Islet of Langerhans (tissue), 1 donor: ENCODE measurements around the gene MRPL12.

Experiments
- FAIRE-seq: peaks from one replicate; lab custom pipeline; 2011; peaks lifted over from hg19 to GRCh38; lab: Jason Lieb, UNC

Gene MRPL12

DNA sequence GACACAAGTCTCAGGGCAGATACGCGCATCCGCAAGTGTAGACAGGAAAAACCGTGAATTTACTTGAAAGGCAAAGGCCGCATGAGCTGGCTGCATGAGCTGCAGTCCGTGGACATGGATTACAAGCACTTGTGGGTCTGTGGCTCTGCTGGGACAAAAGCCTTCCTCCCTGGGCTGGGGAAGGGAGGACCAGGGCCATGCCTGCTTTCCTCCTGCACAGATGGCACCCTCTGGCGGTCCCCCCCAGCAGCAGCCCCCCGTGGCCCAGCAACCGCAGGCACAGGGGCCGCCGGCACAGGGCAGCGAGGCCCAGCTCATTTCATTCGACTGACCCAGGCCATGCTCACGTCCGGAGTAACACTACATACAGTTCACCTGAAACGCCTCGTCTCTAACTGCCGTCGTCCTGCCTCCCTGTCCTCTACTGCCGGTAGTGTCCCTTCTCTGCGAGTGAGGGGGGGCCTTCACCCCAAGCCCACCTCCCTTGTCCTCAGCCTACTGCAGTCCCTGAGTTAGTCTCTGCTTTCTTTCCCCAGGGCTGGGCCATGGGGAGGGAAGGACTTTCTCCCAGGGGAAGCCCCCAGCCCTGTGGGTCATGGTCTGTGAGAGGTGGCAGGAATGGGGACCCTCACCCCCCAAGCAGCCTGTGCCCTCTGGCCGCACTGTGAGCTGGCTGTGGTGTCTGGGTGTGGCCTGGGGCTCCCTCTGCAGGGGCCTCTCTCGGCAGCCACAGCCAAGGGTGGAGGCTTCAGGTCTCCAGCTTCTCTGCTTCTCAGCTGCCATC is 1.7 kb upstream of the MRPL12 start:
- no peak for FAIRE-seq

DNA sequence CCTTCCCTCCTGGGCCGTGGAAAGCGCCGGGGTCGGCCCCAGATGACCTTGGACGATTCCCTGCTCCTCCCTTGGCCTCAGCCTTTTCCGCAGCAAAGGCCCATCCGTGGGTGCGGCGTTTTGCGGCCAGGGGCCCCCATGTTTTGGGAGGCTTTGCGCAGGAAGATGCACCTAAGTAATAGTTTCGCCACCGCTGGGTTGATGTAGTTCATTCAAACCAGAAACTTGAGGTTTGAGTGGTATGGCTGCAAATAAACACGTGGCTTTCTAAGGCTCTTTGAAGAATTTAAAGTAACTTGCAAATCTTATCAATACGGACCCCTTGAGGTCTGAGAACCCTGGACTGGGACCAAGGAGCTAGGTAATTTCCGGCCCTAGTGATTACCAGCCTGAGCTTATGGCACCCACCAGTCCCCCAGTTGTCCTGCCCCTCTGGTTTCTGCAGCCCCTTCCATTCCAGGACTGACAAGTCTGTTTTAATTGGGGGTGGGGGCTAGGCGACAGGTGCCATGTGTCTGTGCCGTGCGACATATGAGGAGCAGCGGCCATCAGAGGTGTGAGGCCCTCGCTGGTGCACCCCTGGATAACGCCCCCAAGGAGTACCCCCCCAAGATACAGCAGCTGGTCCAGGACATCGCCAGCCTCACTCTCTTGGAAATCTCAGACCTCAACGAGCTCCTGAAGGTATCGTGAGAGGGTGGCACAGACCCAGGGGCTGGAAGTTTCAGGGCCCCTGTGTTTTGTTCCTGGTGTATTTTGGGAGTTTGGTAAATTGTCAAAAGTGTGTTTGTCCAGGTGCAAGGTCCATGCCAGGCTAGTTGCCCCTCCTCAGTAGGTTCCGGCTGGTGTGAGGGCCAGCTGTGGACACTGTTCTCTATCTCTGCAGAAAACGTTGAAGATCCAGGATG is 834 bp downstream of the MRPL12 start:
- no peak for FAIRE-seq

- FAIRE-seq, result no peak
Measured at GRCh38 chr17:81705518-81706231, 2.5 kb downstream of the MRPL12 start.

GRCh38 chr17:81706232-81706611 is 3.1 kb downstream of the MRPL12 start:
- no peak for FAIRE-seq

- FAIRE-seq, result no peak
Measured at GRCh38 chr17:81706757-81707624, 3.8 kb downstream of the MRPL12 start.

DNA sequence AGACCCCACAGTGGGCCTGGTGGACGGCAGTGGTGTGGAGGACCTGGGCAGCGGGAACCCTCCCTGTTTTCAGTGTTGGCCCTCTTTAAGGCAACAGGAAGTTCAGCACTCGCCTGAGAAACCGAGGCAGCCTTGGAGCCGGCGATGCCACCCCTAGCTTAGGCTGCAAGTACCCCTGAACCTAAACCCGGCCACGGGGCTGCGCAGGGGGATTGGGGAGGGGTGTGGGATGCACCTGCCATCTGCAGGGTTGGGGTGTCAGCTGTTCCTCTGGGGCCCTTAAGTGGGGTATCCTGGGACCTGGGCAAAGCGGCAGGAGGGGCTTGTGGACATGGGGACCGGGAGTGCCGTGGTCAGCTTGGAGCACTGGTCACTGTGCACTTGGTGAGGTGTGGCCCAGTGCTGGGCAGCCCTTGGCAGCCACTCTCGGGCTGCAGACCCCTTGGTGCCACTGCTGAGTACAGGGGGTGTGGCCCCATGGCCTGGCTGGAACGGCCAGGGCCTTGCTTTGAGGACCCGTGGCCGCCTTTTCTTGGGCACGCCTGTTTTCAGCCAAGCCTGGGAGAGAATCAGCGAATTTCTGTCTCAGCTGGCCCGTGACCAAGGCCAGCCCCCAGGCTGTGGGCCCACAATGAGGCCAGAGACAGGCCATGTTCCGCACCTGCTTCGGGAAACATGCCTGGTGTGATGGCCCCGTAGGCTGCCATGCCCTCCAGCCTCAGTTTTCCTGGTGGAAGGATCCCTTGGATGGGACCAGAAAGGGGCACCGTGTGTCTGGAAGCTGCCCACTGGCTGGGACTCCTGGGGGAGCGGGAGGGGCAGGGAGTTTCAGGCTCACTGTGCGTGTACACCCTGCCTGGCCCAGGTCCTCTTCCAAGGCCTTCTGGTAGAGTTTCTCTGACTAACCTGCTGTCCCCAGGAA is 4.8 kb downstream of the MRPL12 start:
- FAIRE-seq, result no peak

- FAIRE-seq, result no peak
Measured at GRCh38 chr17:81708739-81709185, 5.6 kb downstream of the MRPL12 start.

DNA sequence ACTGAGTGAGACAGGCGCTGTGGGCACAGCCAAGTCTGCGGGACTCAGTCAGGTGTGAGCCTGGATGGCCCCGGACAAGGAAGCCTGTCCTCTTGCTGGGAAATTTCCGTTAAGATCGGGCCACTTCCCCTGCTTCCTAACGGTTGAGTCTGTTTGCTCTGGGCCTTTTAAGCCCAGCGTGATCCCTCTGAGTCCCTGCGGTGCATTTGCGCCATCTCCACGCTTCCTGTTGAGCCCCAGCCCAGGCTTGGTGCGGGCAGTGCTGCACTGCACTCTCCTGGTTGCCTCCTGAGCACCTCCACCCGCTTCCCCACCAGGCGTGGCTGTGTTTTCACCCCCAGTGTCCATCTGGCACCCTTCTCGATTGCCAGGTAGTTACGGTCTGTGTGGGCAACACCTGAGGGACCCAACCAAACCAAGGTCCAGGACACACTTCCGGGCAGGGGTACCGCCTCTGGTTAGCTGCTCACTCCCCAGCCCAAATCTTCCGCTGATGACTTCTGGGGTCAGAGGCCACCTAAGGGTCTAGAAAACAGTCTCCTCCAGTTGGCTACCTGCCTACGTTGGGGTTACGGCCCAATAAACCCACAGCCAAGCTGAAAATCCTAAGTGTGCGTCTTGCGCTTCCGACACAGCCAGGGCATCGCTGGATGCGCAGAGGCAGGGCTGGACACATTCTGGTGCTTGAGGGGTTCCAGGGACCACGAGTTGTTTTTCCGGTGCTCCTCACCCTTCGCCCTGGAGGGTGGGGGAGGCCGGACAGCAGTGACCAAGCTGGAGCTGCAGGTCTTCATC is 7.5 kb downstream of the MRPL12 start:
- FAIRE-seq, result no peak

- no peak for FAIRE-seq
Measured at GRCh38 chr17:81711814-81712467, 8.8 kb downstream of the MRPL12 start, which contains the start of gene SLC25A10. Gene SLC25A10 (plus strand): TSS chr17:81712284. CDS start chr17:81712427, 143 bp downstream.

DNA sequence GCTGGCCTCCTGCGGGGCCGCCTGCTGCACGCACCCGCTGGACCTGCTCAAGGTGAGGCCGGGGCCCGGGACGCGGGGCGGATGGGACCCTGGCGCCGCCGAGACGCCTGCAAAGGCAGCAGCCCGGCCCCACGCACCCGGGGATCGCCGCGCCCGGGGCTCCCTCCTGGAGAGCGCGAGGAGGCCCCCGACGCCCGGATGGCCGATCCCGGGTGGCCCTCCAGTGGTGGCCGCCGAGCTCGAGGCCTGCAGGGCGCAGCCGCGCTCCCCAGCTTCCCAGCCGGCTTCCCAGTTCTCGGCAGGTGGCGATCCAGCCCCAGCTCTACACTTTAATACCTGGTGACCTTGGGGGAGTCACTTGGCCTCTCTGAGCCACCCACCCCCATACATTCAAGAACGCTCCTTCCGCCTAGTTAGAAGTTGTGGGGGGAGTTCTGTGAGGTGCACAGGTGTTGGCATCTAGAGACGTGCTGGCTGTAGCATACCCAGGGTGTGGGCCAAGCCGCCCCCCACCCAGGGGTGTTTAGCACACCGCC is 9.4 kb downstream of the MRPL12 start:
- no peak for FAIRE-seq

DNA sequence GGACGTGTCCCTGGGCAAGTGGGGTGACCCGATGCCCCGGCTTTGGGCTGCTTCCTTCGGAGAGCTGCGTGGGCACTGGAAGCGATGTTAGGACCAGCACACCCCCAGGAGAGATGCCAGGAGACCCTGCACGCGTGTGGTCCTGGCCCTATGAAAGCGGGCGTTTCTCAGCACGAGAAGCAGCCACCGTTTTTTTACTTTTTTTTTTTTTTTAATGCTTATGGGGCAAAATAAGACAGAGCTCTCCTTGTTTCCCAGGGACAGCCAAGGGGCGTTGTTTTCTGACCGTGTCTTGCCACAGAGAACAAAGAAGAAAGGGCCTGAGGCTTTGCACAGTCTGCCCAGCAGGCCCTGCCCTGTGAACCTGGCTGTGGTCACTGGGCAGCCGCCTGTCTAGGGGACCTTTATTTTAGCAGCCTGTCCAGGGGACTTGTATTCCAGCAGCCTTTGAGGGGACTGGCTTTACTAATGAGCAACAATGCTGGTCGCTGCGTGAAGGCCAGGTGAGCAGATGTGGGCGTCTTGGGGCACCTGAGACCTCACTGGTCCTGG is 9.9 kb downstream of the MRPL12 start:
- no peak for FAIRE-seq

DNA sequence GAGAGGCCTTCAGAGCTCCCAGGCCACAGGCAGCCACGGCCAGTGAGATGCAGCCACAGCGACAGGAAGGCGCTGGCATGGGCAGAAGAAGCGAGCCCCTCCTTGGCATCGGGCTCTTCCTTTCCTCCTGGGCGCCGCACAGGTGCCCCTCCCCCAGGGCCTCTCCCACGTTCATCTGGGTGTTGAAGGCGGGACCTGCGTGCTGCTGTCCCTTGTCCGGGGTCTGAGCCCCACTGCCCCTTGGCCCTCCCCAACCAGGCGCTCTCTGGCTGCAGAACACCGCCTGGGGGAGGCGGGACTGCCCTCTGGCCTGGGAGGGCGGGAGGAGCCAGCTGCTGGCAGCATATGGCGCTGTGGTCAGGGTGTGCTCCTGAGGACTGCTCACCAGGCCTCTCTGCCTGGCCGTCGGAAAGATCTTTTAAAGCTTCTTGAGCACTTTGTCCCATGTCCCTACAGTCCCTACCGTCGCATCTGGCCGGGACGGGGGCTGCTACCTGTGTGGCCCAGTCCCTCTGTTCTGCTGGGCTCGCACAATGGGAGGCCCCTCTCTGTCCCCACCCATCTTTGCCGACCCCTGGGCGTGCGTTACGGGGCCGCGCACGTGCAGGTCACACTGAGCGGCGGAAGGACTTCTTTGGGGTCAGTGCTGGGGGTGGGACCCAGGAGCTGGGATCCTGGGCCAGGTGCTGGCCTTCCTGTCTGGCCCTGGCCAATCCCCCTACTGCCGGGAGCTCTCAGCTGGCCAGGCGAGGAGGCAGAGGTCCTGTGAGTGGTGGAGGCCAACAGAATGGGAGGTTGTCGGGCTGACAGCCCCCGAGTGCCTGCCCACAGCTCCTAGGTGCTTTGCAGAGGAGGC is 10.6 kb downstream of the MRPL12 start:
- no peak for FAIRE-seq

DNA sequence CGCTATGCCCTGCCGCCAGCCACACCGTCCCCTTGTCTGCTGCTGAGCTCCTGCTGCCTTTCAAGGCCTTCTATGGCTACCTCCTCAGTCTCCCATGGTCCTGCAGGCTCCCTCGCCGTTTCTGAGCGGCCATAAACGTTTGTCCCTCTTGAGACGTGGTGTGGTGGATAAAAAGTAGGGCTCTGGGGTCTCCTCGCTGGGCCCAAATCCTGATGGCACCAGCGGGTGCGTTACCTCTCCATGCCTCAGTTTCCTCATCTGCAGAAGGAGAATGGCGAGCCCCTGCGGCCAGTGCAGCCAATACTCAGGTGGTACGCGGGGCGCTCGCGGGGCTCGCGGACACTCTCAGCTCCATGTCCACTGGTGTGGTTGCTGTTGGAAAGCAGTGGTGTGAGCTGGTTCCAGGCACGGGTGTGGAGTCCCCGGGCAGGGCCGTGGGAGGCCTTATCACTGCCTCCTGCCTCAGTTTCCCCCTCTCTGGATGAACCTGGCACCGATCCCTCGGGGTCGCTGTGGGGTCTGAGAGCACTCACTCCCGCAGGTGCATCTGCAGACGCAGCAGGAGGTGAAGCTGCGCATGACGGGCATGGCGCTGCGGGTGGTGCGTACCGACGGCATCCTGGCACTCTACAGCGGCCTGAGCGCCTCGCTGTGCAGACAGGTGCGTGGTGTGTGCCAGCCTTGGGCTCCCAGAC is 11.4 kb downstream of the MRPL12 start:
- FAIRE-seq, result no peak

DNA sequence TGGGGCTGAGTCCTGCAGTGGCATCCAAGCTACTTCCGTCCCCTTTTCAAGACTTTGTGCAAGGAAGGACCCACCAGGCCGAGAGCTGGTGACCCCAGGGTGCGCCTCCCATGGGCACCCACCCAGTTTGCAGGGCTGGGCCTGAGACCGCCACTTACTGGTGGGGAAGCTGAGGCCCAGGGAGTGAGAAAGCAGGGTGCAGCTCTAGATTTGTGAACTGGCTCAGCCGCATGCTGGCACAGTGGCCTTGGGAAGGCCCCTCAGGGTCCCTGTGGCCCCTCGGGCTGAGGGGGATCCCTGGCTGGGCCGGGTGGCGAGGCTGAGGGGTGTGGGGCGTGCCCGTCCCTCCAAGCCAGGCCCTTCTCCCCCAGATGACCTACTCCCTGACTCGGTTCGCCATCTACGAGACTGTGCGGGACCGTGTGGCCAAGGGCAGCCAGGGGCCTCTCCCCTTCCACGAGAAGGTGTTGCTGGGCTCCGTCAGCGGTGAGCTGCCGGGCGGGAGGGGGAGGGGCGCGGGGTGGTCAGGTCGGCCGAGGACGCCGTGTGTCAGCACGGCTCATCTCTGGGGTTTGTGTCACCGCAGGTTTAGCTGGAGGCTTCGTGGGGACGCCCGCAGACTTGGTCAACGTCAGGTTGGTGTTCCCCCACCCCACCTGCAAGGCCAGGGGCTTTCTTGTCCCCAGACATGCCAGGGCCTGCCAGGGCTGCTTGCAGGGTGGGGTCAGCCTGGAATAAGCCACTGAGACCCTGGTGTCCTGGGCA is 12.1 kb downstream of the MRPL12 start:
- FAIRE-seq, result no peak

GRCh38 chr17:81715872-81716673 is 12.9 kb downstream of the MRPL12 start:
- no peak for FAIRE-seq
